ENCODE data around the gene OR52K2.
"Not testable (repeated sequence)": the region's sequence is repeated elsewhere in the genome, so short reads cannot be mapped to it uniquely, and the experiment has no call there.

OR52K2 gene

DNA sequence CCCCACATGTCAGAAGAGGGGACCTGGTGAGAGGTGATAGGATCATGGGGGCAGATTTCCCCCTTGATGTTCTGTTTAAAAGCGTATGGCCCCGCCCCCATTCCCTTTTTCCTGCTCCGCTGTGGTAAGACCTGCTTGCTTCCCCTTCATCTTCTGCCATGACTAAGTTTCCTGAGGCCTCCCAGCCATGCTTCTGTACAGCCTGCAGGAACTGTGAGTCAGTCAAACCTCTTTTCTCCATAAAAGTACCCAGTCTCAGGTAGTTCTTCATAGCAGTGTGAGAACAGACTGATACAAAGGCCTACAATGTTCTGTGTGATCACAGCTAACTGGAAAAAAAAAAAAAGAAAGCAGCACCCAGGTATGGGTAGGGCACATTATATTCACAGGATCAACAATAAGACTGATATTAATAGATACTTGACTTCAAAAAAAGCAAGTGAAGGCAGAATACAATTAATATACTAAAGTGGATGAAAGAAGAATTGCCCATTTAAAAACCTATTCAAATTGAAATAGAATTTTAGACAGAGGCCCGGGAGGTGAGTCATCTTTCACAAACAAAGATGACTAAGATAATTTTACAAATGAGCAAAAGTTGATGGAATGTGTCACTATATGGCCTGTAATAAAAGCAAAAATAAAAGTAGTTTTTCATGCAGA is 31.6 kb downstream of the OR52K2 start:
- no peak for DNase-seq

DNA sequence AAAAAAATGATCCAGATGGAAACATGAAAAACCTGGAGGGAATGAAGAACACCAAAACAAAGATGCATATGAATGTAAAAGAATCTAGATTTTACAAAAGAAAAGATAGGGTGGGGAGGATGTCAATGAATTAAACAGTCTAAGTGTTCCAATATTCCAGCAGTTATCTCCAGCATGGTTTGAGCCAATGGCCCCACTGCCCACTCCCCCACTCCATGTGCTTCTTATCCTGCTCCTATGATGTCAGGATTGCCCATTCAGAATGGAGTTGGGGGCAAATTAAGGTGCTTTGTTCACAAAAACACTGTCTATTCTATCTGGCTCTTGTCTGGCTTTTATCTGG is 32.1 kb downstream of the OR52K2 start:
- DNase-seq: no peak

DNA sequence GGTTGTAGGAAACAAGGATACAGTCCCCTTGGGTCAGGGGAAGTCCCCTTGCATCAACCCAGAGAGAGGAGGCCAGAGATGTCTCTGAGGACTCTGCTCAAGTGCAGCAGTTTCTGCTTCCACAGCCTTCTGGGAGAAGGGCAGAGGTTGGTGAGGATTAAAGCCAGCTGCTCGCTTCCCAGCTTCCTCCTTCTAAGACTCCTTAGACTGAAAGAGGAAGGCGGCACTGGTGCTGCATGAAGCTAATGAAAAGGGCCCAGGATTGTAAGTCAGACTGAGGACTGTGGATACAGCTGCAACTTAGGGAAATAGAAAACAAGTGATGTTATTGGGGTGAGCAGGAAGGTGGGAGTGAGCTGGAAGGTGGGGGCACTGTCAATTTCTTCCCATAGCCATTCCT is 33.4 kb downstream of the OR52K2 start, which contains the start of gene OR52K1:
Gene OR52K1 (plus strand): TSS at position 202 of the 400 bp plus-strand sequence. CDS start 6,255 bp downstream, outside the sequence.
- no peak for DNase-seq

DNA sequence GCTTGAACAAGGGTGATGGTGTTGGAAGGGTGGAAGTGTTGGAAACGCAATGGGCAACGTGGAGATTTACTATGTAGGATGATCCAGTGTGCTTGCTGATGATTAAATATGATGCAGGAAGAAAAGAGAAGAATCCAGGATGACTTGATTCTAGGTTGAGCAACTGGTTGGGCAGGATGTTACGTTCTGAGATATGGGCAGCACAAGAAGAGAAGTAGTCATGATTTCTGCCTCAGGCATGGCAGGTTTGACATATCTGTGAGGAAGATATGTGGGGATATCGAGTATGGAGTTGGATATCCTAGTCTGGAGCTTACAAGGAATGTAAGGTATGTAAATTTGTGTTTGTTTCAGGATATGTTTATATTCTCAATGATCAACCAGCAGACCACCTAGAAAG is 35.2 kb downstream of the OR52K2 start:
- DNase-seq: no peak

DNA sequence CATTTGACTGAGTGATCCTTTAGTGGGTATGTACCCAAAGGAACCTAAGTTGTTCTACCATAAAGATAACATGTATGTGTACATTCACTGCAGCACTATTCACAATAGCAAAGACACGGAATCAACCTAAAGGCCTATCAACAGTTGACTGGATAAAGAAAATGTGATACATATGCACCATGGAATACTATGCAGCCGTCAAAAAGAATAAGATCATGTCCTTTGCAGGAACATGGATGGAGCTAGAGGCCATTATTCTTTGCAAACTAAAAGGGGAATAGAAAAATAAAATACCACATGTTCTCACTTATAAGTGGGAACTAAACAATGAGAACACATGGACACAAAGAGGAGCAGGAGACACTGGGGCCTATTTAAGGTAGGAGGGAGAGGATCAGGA is 42.3 kb downstream of the OR52K2 start:
- DNase-seq: not testable (repeated sequence)

DNA sequence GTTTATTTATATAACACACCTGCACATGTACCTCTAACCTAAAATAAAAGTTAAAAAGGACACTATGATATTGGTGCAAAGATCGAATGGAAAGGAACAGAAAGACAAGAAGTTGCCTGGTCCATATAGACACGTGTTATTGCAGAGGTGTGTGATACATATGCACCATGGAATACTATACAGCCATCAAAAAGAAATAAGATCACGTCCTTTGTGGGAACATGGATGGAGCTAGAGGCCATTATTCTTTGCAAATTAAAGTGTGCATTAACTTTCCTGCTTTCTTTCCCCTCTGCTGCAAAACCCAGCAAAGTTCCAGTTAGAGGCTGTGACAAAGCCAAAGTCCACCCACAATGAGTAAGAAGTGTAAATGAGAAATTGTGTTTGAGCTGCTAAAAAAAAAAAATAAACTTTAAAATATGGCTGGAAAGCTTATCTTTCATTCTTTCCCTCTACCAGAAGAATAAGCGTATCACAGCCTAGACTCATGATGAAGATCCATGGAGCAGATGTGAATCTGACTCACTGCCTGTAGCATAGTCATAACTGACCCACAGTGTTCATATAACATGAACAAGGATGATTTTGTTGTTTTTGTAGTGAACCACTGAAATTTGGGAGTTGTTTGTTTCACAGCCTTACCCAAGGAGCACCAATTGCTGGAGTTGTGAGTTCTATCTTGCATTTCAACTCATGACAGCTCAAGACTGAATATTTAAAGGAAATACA is 42.9 kb downstream of the OR52K2 start:
- no peak for DNase-seq

DNA sequence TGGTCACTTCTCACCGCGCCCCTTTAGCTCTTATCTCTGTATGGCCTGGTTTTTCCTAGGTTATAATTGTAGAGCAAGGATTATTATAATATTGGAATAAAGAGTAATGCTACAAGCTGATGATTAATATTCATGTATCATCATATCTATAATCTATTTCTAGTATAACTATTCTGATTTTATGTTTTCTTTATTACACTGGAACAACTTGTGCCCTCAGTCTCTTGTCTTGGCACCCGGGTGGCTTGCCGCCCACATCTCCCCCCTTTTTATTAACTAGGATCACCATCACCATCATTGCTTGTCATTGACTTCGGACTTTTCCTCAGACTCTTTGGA is 44.4 kb downstream of the OR52K2 start:
- DNase-seq: no peak

DNA sequence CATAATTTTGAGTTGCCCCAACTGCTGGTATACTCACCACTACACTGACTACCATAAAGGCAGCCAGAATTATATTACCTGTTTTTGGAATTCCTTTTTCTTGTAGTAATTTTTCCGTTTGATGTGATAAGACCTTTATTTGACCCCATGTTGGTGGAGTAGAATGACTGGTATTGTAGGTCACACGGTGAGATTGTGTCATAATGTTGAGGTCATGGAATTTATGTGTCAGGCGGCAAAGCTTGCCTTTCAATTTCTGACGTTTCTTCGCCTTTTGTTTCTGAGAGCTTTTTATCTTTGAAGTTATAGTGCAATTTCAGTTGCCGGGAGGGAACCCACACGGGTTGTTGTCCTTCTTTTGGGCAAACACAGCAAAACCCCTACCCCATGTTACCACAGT is 46.4 kb downstream of the OR52K2 start:
- no peak for DNase-seq

DNA sequence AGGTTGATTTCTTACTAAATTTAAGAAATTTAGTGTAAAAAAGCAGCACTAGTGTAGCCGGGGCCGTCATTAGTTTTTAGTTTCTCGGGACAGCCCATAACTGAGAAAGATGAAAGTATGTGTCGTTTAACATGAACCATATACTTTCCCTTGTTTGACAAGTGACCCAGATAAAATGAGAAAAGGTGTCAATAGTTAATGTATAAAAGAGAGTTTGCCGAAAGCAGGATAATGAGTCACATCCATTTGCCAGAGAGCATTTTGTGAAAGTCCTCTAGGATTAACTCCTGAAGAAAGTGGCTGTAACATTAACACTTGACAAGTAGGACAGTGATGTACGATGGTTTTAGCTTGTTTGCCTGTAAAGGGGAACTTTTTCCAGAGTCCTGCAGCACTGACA is 46.9 kb downstream of the OR52K2 start:
- no peak for DNase-seq

DNA sequence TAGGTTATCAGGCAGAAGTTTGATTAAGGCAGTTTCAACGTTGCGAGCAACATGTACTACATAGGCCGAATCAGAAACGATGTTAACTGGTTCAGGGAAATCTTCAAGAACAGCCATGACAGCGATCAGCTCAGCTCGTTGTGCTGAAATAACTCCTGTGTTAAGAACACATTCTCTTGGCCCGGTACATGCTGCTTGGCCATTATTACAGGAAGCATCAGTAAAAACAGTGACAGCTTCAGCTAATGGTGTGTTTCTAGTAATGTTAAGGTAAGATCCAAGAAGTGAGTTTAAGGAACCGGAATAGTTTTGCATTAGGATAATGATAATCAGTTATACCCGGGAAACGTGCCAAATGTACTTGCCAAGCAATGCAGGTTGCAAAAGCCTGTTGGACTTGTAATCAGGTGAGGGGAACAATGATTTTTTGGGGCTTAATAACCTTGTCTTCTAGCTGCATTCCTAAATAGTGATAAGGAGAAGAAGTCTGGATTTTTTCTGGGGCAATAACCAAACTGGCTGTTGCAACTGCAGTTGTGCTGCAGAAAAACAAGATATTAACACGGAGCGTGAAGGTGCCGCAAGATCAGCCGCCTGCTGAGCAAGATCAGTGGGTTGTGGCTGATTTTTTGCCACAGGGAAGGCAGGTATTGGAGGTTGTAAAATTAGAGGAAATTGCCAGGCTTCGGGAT is 47.6 kb downstream of the OR52K2 start:
- DNase-seq: no peak

Data from right kidney (tissue), 1 donor.